Kidney epithelial cell (primary cell): ENCODE results near the gene SCIMP. TPM values are rescaled to one million over a fixed set of nuclear protein-coding genes. Genes with fewer than 3 reads are reported as not detected.
"Not testable (repeated sequence)": the region's sequence is repeated elsewhere in the genome, so short reads cannot be mapped to it uniquely, and the experiment has no call there.

Experiments used
- DNase-seq: peaks from one replicate; pipeline ENCODE4 v3.0.0-alpha.2; 2010; ENCODE audit warnings: low read depth
- H3K27me3 ChIP-seq: 2 replicates; pipeline ENCODE4 v1.6.0; 2011; ENCODE audit warnings: low read length; ENCODE audit not compliant: control insufficient read depth, insufficient read depth
- H3K36me3 ChIP-seq: 2 replicates; pipeline ENCODE4 v1.5.1; 2011; ENCODE audit warnings: low read length; ENCODE audit not compliant: control insufficient read depth, insufficient read depth
- H3K4me3 ChIP-seq: 2 replicates; pipeline ENCODE4 v1.5.1; 2011; ENCODE audit warnings: low read depth, mild to moderate bottlenecking, control low read depth, low read length
- CTCF ChIP-seq: IDR thresholded peaks from 2 replicates; pipeline ENCODE4 v1.5.1; 2011; ENCODE audit warnings: mild to moderate bottlenecking, moderate library complexity, low read length, control low read depth, inconsistent platforms; ENCODE audit not compliant: insufficient read depth, poor library complexity, severe bottlenecking
- total RNA-seq: library from RNA; depleted of rRNA; stranded (reverse); fragments of >200 nt; gene quantifications from 2 replicates; pipeline ENCODE4 v1.2.3, GENCODE V29; 2015

Gene SCIMP
- total RNA-seq, 1 donor from 2014 or later, result not detected

GRCh38 chr17:5226940-5227878 lies 7.5 kb downstream of the SCIMP start:
- H3K27me3 ChIP-seq, result no peaks in the 10 kb centered on the region
- no peak for DNase-seq
- no peaks in the 10 kb centered on the region for H3K36me3 ChIP-seq
- no peak for TF ChIP-seq CTCF
- no peak overlapping the region for H3K4me3 ChIP-seq

DNA sequence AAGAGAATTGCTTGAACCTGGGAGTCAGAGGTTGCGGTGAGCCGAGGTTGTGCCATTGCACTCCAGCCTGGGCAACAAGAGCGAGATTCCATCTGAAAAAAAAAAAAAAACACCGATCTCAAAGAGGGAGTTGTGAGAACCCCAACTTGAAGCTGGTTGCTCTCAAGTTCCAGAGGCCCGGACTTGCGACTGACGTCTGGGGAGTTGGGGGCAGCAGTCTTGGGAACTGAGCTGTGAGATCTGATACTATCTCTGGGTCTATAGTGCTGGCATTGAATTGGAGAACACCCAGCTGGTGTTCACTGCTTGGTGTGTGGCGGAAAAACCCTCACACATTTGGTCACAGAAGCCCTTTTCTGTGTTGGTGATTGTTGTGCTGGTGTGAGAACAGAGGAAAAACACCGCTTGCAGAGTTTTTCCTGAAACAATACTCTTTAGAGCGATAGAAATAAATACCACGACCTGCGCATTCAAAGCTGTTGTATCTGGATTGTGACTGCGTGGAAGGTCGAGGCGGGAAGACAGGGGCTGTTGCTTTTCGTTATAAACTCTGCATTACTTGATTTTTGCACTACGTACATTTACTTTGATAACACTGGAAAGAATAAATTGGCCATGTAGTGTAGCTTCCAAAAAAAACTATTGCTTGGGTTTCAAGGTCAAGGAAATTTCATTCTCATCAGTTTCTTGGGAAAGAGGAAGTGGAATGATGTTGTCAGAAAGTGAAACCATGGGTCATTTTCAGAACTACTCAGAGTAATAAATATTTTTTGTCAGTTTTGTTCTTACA lies 8.8 kb downstream of the SCIMP start:
- no peaks in the 10 kb centered on the region for H3K27me3 ChIP-seq
- no peak for TF ChIP-seq CTCF
- H3K36me3 ChIP-seq, result no peaks in the 10 kb centered on the region
- no peak for DNase-seq
- H3K4me3 ChIP-seq, result no peak overlapping the region

DNA sequence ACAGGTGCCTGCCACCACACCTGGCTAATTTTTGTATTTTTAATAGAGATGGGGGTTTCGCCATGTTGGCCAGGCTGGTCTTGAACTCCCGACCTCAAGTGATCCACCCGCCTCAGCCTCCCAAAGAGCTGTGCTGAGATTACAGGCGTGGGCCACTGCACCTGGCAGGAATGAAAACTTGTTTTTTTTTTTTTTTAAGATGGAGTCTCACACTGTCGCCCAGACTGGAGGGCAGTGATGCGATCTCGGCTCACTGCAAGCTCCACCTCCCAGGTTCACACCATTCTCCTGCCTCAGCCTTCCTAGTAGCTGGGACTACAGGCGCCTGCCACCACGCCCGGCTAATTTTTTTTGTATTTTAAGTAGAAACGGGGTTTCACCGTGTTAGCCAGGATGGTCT lies 12.7 kb downstream of the SCIMP start:
- not testable (repeated sequence) for H3K27me3 ChIP-seq, H3K36me3 ChIP-seq, H3K4me3 ChIP-seq, DNase-seq

DNA sequence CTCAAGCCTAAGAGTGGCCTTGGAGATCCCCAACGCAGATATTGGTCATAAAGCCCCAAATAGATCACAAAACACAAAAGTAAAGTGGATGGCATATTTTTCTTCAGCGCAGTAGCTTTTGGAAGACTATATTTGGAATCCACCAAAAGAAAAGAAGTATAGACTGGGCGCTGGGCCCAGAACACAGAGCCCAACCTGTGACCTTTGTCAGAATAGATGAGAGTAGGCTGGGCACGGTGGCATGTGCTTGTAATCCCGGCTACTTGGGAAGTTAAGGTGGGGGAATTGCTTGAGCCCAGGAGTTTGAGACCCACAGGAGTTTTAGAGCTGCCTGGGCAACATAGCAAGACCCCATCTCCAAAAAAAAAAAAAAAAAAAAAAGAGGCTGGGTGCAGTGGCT lies 14.6 kb downstream of the SCIMP start:
- no peaks in the 10 kb centered on the region for H3K27me3 ChIP-seq
- H3K4me3 ChIP-seq, result no peak overlapping the region
- TF ChIP-seq CTCF, result no peak
- no peak for DNase-seq
- no peaks in the 10 kb centered on the region for H3K36me3 ChIP-seq

DNA sequence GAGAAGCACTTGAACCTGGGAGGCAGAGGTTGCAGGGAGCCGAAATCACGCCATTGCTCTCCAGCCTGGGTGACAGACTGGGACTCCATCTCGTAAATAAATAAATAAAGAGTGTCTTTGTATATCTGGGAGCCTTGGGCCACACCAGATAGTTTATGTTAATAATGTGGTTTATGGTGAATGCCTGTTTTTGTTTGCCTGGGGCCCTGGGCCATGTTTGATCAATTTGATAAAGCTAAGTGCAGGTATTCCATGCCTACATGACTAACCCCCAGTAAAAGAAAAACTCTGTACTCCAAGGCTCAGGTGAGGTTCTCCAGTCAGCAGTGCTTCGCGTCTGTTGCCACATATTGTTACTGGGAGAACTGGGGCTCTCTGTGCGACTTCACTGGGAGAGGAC lies 15.1 kb downstream of the SCIMP start:
- no peak for TF ChIP-seq CTCF
- no peak for DNase-seq
- no peak overlapping the region for H3K4me3 ChIP-seq

DNA sequence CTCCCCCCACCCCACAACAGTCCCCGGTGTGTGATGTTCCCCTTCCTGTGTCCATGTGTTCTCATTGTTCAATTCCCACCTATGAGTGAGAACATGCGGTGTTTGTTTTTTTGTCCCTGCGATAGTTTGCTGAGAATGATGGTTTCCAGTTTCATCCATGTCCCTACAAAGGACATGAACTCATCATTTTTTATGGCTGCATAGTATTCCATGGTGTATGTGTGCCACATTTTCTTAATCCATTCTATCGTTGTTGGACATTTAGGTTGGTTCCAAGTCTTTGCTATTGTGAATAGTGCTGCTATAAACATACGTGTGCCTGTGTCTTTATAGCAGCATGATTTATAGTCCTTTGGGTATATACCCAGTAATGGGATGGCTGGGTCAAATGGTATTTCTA lies 17.1 kb downstream of the SCIMP start:
- H3K4me3 ChIP-seq, H3K36me3 ChIP-seq, DNase-seq, H3K27me3 ChIP-seq: not testable (repeated sequence)

More for the DNA sequence above, 15.1 kb downstream of the SCIMP start:
- no peaks in the 10 kb centered on the region for H3K36me3 ChIP-seq
- no peaks in the 10 kb centered on the region for H3K27me3 ChIP-seq
